Esophagus squamous epithelium (tissue), 4 donors: Measurements from ENCODE around the gene KLF7.

Experiments used
- CTCF ChIP-seq, 6 experiments: fragments of 450-650 bp in 4 of 6; fragments of 200-600 bp in 2 of 6; sonication (generic) in 2 of 6; IDR thresholded peaks; one replicate each; pipeline ENCODE4 v1.5.1; 2016 to 2019; ENCODE audit warnings: antibody characterized with exemption in 6 of 6, mild to moderate bottlenecking in 4 of 6, moderate library complexity in 4 of 6
- POLR2A ChIP-seq, 4 donors: fragments of 450-650 bp; IDR thresholded peaks; one replicate each; pipeline ENCODE4 v1.6.1; 2017; ENCODE audit warnings: antibody characterized with exemption in 4 of 4, mild to moderate bottlenecking in 4 of 4, moderate library complexity in 3 of 4

- TF ChIP-seq CTCF (IDR thresholded peaks at IDR 0.05): no peak
- no peak for TF ChIP-seq POLR2A (IDR thresholded peaks at IDR 0.05)
Observed at GRCh38 chr2:207064128-207064690, 101.5 kb downstream of the KLF7 start.
